ENCODE data around the gene EGLN1.
A peak's percentile ranks its signal among the peaks of the same experiment; 100 is the strongest.

The EGLN1 gene

DNA sequence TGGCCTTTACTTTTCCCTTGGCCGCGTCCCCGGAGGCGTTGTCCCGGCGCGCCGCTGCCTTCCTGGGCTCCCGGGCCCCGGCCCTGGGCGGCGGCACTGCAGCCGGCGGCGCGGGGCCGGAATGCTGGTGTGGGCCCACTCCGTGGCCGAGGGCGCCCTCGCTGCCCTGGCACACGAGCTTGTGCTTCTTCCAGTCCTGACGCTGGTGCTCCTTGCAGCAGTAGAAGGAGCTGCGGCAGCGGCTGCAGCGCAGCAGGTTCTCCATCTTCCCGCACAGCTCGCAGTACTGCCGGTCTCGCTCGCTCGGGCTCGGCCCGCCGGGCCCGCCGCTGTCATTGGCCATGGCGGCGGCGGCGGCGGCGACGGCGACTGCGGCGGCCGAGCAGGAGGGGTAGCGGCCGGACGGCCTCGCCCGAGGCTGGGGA lies 529 bp downstream of the EGLN1 start:
- peak; percentile 48 for DNase-seq (ENCODE audit: low read depth)

DNA sequence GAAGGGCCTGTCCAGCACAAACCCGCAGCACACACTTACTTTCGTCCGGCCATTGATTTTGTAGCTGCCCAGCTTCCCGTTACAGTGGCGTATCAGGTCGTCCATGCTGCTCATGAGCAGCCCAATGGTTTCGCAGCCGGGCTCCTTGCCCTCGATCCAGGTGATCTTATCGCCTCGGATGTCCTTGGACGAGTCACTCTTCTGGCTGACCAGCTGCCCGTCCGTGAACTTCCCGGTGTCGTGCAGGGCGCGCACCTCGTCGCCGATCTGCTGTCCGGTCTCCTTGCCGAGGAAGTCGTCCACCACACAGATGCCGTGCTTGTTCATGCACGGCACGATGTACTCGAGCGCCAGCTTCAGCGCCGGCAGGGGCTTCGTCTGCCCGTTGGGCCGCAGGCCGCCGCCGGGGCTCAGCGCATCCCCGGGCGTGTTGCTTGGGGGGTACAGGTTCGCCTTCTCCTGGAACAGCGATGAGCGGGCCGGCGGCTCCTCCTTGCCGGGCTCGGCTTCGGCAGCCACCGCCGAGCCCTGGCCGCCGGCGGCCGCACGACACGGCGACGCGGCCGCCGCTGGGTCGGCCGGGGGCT lies 1.0 kb downstream of the EGLN1 start:
- DNase-seq (ENCODE audit: low read depth), result peak; percentile 46

DNA sequence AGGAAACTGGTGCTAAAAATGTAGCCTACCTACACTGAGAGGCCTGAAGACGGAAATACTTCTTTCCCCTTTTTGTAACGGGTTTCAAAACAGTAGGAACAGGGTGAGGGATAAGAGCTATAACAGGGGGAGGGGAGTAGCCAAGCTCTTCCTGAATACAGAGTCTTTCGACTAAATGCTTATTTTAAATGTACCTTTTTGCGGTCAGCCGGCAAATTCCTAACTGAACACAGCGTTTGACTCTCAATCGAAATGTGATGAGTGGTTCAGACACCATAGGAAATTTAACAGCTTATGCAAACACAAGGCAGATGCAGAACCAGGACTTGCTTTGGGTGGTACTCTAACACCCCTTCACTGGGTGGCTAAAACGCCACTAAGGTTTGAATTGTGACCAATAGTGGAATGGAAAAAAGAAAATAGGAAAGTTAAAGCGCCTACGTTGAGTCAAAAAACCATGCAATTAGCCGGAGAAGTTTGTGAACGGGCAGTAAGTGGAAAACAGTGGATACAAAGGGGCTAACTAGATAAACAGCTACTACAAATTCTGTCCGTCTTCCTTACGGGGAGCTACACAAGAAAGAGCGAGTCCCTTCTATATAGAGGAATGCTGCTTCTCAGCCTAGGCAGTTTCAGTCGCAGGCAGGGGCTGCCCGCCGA lies 1.7 kb downstream of the EGLN1 start:
- DNase-seq (ENCODE audit: low read depth), result no peak

DNA sequence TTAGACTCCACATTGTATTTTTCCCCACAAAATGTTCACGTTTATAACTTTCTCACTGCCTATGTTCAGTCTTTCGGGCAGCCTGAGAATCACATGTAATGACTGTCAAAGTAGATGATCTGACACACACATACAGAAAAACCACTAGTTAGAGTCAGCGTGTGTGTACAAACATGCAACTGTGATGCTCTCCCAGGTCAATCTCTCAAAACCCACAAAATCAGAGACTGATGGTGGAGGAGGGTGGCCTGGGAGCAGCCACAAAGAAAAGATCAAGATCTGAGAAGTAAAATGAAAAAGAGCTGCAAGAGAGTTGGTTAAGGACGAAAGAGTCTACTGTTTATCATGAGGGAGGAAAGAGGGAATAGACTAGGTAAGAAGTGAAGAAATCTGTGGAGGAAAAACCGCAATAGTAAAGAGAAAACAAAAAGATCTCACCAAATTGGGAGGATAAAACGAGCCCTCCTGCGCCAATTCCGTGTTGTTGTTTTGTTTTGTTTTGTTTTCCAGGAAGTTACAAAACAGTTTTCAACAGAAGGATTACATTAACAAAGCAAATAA lies 2.3 kb downstream of the EGLN1 start:
- no peak for DNase-seq (ENCODE audit: low read depth)

DNA sequence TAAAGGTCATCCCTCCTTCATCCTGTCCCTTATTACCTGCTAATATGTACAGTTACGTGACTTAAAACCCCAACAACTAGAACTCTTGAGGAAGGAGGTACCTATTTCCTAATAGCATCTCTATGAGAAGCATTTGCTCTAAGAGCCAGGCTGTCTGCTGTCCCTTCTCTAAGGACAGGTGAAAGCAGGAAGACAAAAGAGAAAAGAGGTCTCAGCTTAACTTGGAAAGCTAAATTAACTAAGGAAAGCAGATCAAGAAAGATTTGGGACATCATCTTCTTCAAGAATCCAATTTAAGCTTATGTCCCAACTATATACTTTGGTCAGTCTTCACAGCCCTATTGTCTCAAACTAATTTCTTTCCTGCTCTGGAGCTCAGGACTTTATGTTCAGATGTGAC lies 2.9 kb downstream of the EGLN1 start:
- DNase-seq (ENCODE audit: low read depth), result no peak

- DNase-seq (ENCODE audit: low read depth), result no peak
Measured at GRCh38 chr1:231418741-231419107, 3.4 kb downstream of the EGLN1 start.

- DNase-seq (ENCODE audit: low read depth), result no peak
Measured at GRCh38 chr1:231418101-231418740, 3.9 kb downstream of the EGLN1 start.

GRCh38 chr1:231417513-231417912 lies 4.6 kb downstream of the EGLN1 start:
- DNase-seq (ENCODE audit: low read depth), result peak; percentile 48

DNA sequence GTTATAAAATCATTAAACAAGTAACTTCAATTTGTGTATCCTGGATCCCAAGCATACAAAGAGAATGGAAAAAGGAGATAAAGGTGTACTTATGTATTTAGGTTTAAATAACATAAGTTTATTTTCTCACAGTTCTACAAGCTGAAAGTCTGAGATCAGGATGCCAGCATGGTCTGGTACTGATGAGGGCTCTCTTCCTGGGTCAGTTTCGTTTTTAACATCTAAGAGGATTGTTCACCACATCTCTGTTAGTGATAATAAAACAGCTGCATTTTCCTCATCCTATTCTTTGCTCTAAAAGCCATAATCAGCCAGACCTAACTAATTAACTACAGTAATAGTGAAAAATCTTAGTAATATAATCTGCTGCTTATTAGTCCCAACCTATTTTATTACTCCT lies 5.2 kb downstream of the EGLN1 start:
- no peak for DNase-seq (ENCODE audit: low read depth)

GRCh38 chr1:231415018-231415583 lies 7.0 kb downstream of the EGLN1 start:
- no peak for DNase-seq (ENCODE audit: low read depth)

- DNase-seq (ENCODE audit: low read depth), result no peak
Measured at GRCh38 chr1:231414260-231415016, 7.6 kb downstream of the EGLN1 start.

GRCh38 chr1:231413749-231414082 lies 8.4 kb downstream of the EGLN1 start:
- DNase-seq (ENCODE audit: low read depth), result no peak

DNA sequence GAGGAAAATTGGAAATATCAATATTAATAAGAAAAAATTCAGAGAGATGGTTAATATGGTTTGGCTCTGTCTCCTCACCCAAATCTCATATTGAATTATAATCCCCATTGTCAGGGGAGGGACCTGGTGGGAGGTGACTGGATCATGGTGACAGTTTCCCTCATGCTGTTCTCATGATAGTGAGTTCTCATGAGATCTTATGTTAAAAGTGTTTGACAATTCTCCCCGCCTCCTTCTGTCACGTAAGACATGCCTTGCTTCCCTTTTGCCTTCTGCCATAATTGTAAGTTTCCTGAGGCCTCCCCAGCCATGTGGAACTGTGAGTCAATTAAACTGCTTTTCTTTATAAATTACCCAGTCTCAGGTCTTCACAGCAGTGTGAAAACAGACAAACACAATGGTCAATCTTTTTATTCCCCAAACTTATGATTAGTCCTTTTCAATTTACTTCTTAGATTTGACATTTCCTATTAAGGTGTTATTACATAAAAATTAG lies 11.0 kb downstream of the EGLN1 start:
- DNase-seq (ENCODE audit: low read depth), result no peak

GRCh38 chr1:231410036-231410612 lies 12.0 kb downstream of the EGLN1 start:
- peak; percentile 51 for DNase-seq (ENCODE audit: low read depth)

- no peak for DNase-seq (ENCODE audit: low read depth)
Measured at GRCh38 chr1:231408528-231409094, 13.5 kb downstream of the EGLN1 start.

- DNase-seq (ENCODE audit: low read depth), result peak; percentile 88
Measured at GRCh38 chr1:231407547-231408396, 14.3 kb downstream of the EGLN1 start.

- no peak for DNase-seq (ENCODE audit: low read depth)
Measured at GRCh38 chr1:231407049-231407448, 15.0 kb downstream of the EGLN1 start.

DNA sequence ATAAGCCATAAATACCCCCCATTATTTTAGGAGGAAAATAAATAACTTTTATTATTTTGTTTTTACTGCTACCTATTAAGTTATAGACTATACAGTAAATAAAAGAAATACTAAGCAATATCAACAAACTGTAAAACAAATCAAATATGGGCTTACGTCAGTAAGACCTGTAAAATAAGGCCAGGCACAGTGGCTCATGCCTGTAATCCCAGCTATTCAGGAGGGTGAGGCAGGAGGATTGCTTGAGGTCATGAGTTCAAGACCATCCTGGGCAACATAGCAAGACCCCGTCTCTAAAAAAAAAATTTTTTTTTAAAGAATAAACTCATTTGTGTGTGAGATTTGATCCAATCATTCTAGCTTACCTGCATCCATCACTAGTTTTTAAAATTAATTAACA lies 17.8 kb downstream of the EGLN1 start:
- no peak for DNase-seq (ENCODE audit: low read depth)

DNA sequence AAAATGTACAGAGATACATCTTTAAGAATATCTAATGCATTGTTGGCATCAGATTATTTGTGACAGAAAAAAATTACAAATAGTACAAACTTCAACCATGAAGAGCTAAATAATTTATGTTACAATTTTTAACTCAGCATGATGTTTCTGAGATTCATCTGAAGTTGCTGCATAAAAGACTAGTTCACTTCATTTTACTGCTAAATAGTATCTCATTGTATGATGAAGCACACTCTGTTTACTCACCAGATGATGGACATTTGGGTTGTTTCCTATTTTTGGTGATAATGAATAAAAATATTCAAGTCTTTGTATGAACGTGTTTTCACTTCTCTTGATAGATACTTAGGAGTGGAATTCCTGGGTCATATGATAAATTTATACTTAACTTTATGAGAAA lies 20.6 kb downstream of the EGLN1 start:
- no peak for DNase-seq (ENCODE audit: low read depth)

DNA sequence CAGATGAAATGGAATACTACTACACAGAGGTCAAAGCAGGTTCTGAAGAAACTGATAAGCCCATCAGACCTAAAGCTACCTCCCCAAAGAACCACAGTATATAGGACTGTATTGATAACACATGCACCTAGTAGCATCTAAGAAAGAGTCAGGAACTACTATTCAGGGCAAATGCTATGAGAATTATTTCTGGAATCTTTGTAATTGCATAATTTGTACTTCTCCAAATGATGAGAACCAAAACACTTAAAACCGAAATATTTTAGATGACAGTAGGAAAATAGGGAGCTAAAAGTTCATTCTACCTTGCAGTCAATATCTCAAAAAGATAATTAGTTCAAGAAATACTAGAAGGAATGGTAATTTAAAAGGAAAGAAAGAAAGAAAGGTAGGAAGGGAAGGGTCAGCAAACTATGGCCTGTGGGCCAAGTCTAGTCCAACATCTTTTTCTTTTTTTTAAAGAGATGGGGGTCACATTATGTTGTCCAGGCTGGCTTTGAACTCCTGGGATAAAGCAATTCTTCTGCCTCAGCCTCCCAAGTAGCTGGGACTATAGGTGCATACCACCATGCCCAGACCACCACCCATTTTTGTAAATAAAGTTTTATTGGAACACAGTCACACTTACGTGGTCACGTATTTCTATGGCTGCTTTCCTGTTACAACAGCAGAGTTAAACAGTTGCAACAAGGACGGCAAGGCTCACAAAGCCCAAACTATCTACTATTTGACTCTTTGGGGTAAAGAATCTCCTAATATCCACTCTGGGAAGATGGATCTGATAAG lies 24.0 kb downstream of the EGLN1 start:
- DNase-seq (ENCODE audit: low read depth), result no peak
